ENCODE measurements around the gene KIAA0232.

Gene KIAA0232

DNA sequence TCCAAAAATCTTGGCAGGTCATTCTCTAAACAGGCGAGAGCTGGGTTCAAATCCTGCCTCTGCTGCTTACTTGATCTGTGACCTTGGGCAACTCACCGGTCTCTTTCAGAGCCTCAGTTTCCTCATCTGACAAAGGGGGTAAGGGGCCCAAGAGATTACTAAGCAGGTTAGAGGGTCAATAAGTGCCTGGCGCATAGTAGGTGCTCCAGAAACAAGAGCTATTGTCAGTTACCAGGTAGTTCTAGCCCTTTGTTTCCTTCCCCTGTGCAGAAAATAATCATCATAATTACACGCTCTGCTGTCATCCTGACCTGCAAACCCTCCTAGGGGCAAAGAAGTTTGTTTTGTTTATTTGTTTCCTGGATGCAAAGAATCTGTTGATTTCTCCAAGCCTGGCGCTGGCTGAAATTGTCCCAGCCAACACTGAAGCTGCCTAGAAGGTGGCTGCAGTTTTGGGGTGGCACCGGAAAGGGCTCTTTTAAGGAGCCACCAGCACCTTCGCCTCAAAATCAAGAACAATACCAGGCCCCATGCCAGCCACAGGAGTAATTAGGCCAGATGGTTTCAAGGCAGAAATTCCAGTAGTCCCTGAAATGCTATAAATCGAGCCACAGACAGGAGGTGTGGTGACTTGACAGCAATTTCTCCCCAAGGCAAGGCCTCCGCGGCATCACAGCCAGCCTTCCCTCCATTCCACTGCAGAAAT is 10.2 kb upstream of the KIAA0232 start:
- Histone ChIP-seq H3K4me1 (ENCODE audit: insufficient read depth, poor library complexity, severe bottlenecking) (peaks cover 3% of the 10 kb centered on the region), H3K27ac (ENCODE audit: poor library complexity, severe bottlenecking) (no peak overlapping the region)
- DNase-seq (ENCODE audit: low spot score) = no peak

DNA sequence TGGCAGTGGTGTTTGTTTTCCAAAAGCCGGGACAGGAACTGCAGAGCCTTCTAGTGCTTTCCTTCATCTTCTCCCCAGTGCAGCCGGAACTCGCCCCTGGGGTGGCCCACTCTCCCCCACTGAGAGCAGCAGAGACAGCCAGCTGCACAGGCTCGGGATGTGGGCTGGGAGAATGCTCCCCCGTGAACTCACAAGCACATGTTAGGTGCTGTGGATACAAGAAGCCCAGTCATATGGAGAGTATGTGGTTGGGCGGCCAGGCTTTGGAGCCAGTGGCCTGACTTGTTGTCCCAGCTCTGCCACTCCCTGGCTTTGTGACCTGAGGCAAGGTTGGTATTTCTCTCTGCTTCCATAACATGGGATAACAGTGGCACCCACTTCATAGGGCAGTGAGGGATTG is 9.4 kb upstream of the KIAA0232 start:
- no peaks in the 10 kb centered on the region for H3K36me3 ChIP-seq (ENCODE audit: low read depth)
- no peaks in the 10 kb centered on the region for H3K27me3 ChIP-seq (ENCODE audit: insufficient read depth, poor library complexity, severe bottlenecking)
- DNase-seq (ENCODE audit: low spot score) (no peak), ATAC-seq (ENCODE audit: low read depth) (no peak)
- no peaks in the 10 kb centered on the region for H3K4me1 ChIP-seq (ENCODE audit: insufficient read depth, poor library complexity, severe bottlenecking)
- H3K4me3 ChIP-seq (ENCODE audit: severe bottlenecking) = no peak overlapping the region
- no peak overlapping the region for H3K27ac ChIP-seq (ENCODE audit: poor library complexity, severe bottlenecking)
- no peaks in the 10 kb centered on the region for H3K9me3 ChIP-seq (ENCODE audit: severe bottlenecking)
- TF ChIP-seq, protein P1, sequence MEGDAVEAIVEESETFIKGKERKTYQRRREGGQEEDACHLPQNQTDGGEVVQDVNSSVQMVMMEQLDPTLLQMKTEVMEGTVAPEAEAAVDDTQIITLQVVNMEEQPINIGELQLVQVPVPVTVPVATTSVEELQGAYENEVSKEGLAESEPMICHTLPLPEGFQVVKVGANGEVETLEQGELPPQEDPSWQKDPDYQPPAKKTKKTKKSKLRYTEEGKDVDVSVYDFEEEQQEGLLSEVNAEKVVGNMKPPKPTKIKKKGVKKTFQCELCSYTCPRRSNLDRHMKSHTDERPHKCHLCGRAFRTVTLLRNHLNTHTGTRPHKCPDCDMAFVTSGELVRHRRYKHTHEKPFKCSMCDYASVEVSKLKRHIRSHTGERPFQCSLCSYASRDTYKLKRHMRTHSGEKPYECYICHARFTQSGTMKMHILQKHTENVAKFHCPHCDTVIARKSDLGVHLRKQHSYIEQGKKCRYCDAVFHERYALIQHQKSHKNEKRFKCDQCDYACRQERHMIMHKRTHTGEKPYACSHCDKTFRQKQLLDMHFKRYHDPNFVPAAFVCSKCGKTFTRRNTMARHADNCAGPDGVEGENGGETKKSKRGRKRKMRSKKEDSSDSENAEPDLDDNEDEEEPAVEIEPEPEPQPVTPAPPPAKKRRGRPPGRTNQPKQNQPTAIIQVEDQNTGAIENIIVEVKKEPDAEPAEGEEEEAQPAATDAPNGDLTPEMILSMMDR (IDR thresholded peaks at IDR 0.05; ENCODE audit: poor library complexity, severe bottlenecking) = no peak

More for the DNA sequence above, 10.2 kb upstream of the KIAA0232 start:
- TF ChIP-seq, protein P1 (IDR thresholded peaks at IDR 0.05; ENCODE audit: poor library complexity, severe bottlenecking) = no peak
- no peaks in the 10 kb centered on the region for H3K36me3 ChIP-seq (ENCODE audit: low read depth)
- 0 out of 3 replicates have a peak, but pooled peaks have one; percentile 29 for ATAC-seq (ENCODE audit: low read depth)
- no peaks in the 10 kb centered on the region for H3K9me3 ChIP-seq (ENCODE audit: severe bottlenecking)
- no peak overlapping the region for H3K4me3 ChIP-seq (ENCODE audit: severe bottlenecking)
- H3K27me3 ChIP-seq (ENCODE audit: insufficient read depth, poor library complexity, severe bottlenecking) = no peaks in the 10 kb centered on the region

DNA sequence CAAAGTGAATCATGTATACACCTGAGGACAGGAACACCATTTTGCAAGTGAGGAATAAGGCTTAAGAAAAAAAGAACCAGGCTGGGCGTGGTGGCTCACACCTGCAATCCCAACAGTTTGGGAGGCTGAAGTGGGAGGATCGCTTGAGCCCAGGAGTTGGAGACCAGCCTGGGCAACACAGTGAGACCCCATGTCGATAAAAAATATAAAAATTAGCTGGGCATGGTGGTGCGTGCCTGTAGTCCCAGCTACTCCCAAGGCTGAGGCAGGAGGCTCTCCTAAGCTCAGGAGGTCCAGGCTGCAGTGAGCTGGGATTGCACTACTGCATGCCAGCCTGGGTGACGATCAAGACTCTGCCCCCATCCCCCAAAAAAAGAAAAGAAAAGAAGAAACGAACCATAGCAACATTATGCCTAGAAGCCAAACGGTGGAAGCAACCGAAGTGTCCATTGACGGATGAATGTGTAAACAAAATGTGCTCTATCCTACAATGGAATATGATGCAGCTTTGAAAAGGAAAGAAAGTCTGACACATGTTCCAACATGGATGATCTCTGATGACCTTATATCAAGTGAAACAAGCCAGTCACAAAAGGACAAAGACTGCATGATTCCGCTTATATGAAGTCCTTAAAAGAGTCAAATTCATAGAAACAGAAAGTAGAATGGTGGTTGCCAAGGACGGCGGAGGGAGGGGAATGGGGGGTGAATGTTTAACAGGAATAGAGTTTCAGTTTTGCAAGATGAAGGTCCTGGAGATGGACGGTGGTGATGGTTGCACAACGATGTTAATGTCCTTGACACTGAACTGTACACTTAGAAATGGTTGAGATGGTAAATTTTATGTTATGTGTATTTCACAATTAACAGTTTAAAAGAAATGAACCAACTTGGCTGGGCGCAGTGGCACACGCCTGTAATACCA is 8.6 kb upstream of the KIAA0232 start:
- Histone ChIP-seq H3K9me3 (ENCODE audit: severe bottlenecking) (no peaks in the 10 kb centered on the region), H3K36me3 (ENCODE audit: low read depth) (no peaks in the 10 kb centered on the region), H3K27ac (ENCODE audit: poor library complexity, severe bottlenecking) (no peak overlapping the region), H3K27me3 (ENCODE audit: insufficient read depth, poor library complexity, severe bottlenecking) (no peaks in the 10 kb centered on the region), H3K4me1 (ENCODE audit: insufficient read depth, poor library complexity, severe bottlenecking) (no peaks in the 10 kb centered on the region), H3K4me3 (ENCODE audit: severe bottlenecking) (no peak overlapping the region)
- DNase-seq (ENCODE audit: low spot score) (no peak), ATAC-seq (ENCODE audit: low read depth) (no peak)
- TF ChIP-seq, protein P1 (IDR thresholded peaks at IDR 0.05; ENCODE audit: poor library complexity, severe bottlenecking) = no peak

DNA sequence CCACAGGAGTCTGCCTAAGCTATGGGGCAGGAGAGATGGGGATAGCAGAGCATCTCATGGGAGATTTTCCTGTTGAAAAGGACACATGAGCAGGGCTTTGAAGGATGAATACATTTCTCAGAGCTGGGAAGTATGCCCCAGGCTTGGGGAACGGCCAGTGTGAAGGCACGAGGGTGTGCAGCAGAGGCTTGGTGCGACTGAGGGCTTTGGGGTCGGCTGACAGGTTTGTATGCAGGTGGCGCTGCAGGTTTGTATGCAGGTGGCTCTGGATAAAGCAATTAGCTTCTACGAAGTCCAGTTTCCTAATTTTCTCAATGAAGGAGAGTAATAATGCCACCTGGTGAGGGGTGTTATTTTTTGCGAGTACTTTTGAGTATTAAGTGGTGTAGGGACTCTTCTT is 6.8 kb upstream of the KIAA0232 start:
- Histone ChIP-seq H3K36me3 (ENCODE audit: low read depth) (no peaks in the 10 kb centered on the region), H3K27ac (ENCODE audit: poor library complexity, severe bottlenecking) (no peak overlapping the region), H3K27me3 (ENCODE audit: insufficient read depth, poor library complexity, severe bottlenecking) (no peaks in the 10 kb centered on the region), H3K9me3 (ENCODE audit: severe bottlenecking) (no peaks in the 10 kb centered on the region), H3K4me3 (ENCODE audit: severe bottlenecking) (no peak overlapping the region), H3K4me1 (ENCODE audit: insufficient read depth, poor library complexity, severe bottlenecking) (no peaks in the 10 kb centered on the region)
- DNase-seq (ENCODE audit: low spot score) = no peak
- ATAC-seq (ENCODE audit: low read depth) = no peak
- TF ChIP-seq, protein P1 (IDR thresholded peaks at IDR 0.05; ENCODE audit: poor library complexity, severe bottlenecking) = no peak

All from RWPE2 (cell line).